Thoracic aorta (tissue), 2 donors: ENCODE results near the gene HLA-DQA1. TPM values are rescaled to one million over a fixed set of nuclear protein-coding genes. Genes with fewer than 3 reads are reported as not detected.
A peak's percentile ranks its signal among the peaks of the same experiment; 100 is the strongest.

Experiments used
- ATAC-seq: fragments of 150-250 bp; one replicate; pipeline ENCODE4 v1.8.0; 2017; ENCODE audit warnings: low read depth; ENCODE audit not compliant: insufficient number of reproducible peaks, low FRiP score
- DNase-seq: peaks from one replicate; pipeline ENCODE4 v3.0.0-alpha.2; 2020; ENCODE audit warnings: low spot score
- H3K27ac ChIP-seq, 2 donors: fragments of 200-600 bp; sonication (generic); 1 replicate in 1 of 2; 2 replicates in 1 of 2; pipeline ENCODE4 v1.5.1; 2016; ENCODE audit warnings: mild to moderate bottlenecking in 2 of 2, moderate library complexity in 2 of 2
- H3K27me3 ChIP-seq: fragments of 200-600 bp; sonication (generic); replicated peaks from 2 replicates; pipeline ENCODE4 v1.6.0; 2016; ENCODE audit warnings: mild to moderate bottlenecking; ENCODE audit not compliant: insufficient read depth
- H3K36me3 ChIP-seq: fragments of 200-600 bp; sonication (generic); one replicate; pipeline ENCODE4 v1.5.1; 2016
- H3K4me1 ChIP-seq, 2 donors: fragments of 200-600 bp; sonication (generic); 1 replicate in 1 of 2; 2 replicates in 1 of 2; pipeline versions ENCODE4 v1.5.1 to v1.6.0; 2016; ENCODE audit warnings: low read depth in 2 of 2, mild to moderate bottlenecking in 1 of 2; ENCODE audit not compliant: control insufficient read depth in 1 of 2
- H3K4me3 ChIP-seq: fragments of 200-600 bp; sonication (generic); 2 replicates; pipeline ENCODE4 v1.5.1; 2016; ENCODE audit warnings: mild to moderate bottlenecking
- H3K9me3 ChIP-seq: fragments of 200-600 bp; sonication (generic); 2 replicates; pipeline ENCODE4 v1.5.1; 2016
- CTCF ChIP-seq: fragments of 200-600 bp; sonication (generic); IDR thresholded peaks from one replicate; pipeline ENCODE4 v1.5.1; 2019; ENCODE audit warnings: antibody characterized with exemption
- total RNA-seq, 2 donors: library from RNA; depleted of rRNA; stranded (reverse); fragments of >200 nt; gene quantifications; one replicate each; pipeline versions ENCODE4 v1.1.0 to v1.2.3, GENCODE V29; 2016

HLA-DQA1 gene
- total RNA-seq, 2 donors from 2014 or later = 4.5 to 24.4 TPM

DNA sequence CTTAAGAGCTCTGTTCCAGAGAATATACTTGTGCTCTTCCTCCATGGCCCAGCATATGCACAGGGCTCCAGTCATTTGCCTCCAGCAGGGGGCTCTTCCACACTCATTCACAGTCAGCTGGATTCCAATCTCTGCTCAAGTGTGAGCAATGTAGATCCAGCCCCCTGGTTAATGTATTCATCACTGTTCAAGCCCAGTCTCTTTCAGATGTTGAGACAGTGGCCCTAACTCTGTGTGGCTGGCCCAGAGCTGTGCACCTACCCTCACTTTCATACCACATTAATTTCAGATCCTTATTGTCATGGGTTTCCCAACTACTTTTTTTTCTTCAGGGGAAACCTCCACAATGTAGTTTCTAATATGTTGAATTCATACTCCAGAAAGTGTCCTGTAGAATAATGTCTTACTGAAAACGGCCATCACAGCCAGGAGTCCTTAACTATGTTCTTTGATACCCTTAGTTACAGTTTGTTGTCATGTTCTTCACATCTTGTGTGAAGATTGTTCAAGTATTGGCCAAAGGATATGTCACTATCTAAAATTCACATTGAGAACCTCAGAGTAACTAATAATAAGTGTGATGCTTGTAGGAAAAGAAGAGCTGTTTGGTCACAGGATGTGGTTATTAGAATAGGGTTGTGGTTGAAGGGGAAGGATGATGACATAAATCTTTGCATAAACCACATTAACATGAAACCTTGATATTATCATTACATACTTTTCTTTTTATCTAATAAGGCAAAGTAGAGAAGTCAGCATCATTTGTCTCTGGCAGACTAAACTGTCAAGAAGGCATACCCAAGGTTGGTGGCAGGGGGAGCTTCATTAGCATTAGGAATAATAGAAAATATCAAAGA is 14.4 kb upstream of the HLA-DQA1 start:
- no peak for DNase-seq
- H3K27me3 ChIP-seq = no peaks in the 10 kb centered on the region
- H3K4me3 ChIP-seq = no peak overlapping the region
- no peak for ATAC-seq
- H3K36me3 ChIP-seq = no peaks in the 10 kb centered on the region
- H3K27ac ChIP-seq = no peak overlapping the region
- no peaks in the 10 kb centered on the region for H3K9me3 ChIP-seq
- H3K4me1 ChIP-seq = no peaks in the 10 kb centered on the region
- TF ChIP-seq CTCF = peak; percentile 16

- no peaks in the 10 kb centered on the region for H3K36me3 ChIP-seq
These were observed 13.5 kb upstream of the HLA-DQA1 start for GRCh38 chr6:32623693-32624092.

GRCh38 chr6:32624565-32624964 is 12.6 kb upstream of the HLA-DQA1 start:
- H3K27me3 ChIP-seq = no peaks in the 10 kb centered on the region
- no peaks in the 10 kb centered on the region for H3K9me3 ChIP-seq
- no peaks in the 10 kb centered on the region for H3K36me3 ChIP-seq
- H3K27ac ChIP-seq = no peak overlapping the region
- ATAC-seq (no peak), DNase-seq (no peak)
- H3K4me1 ChIP-seq = no peaks in the 10 kb centered on the region
- no peak for TF ChIP-seq CTCF
- no peak overlapping the region for H3K4me3 ChIP-seq

More at GRCh38 chr6:32623693-32624092, 13.5 kb upstream of the HLA-DQA1 start:
- Histone ChIP-seq H3K4me1 (no peaks in the 10 kb centered on the region), H3K27ac (no peak overlapping the region), H3K9me3 (no peaks in the 10 kb centered on the region), H3K4me3 (no peak overlapping the region), H3K27me3 (no peaks in the 10 kb centered on the region)
- no peak for TF ChIP-seq CTCF
- DNase-seq (no peak), ATAC-seq (no peak)

- no peak for DNase-seq
- no peak overlapping the region for H3K4me3 ChIP-seq
- no peaks in the 10 kb centered on the region for H3K4me1 ChIP-seq
- no peaks in the 10 kb centered on the region for H3K27me3 ChIP-seq
- H3K27ac ChIP-seq = no peak overlapping the region
- H3K36me3 ChIP-seq = no peaks in the 10 kb centered on the region
- no peak for ATAC-seq
- H3K9me3 ChIP-seq = no peaks in the 10 kb centered on the region
- TF ChIP-seq CTCF = no peak
These were observed 12.1 kb upstream of the HLA-DQA1 start for GRCh38 chr6:32625137-32625536.

DNA sequence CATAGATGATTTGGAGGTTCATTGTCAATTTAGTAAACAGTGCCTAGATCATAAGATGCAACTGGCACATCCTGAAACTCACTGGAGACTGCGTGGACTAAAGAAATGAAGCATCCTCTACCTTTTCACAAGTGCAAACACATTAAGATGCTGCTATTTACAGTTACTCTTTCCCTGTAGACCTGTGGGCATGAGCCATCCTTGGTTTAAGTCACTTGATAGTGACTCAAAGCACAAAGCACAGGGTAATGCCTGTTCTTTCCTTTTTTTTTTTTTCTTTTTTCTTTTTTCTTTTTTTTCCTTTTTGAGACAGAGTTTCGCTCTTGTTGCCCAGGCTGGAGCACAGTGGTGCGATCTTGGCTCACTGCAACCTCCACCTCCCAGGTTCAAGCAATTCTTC is 10.0 kb upstream of the HLA-DQA1 start:
- Histone ChIP-seq H3K4me3 (no peak overlapping the region), H3K36me3 (no peaks in the 10 kb centered on the region), H3K4me1 (no peaks in the 10 kb centered on the region), H3K27me3 (no peaks in the 10 kb centered on the region), H3K9me3 (no peaks in the 10 kb centered on the region), H3K27ac (no peak overlapping the region)
- TF ChIP-seq CTCF = no peak
- DNase-seq = no peak
- no peak for ATAC-seq
